GM19397 (cell line): ENCODE data around the gene ALDOA.
"Not testable (repeated sequence)": the region's sequence is repeated elsewhere in the genome, so short reads cannot be mapped to it uniquely, and the experiment has no call there.

Source experiments
- ATAC-seq: cut with Tn5 transposase; IDR thresholded peaks from one replicate; pipeline ENCODE4 v1.9.1; 2021; ENCODE audit warnings: mild to moderate bottlenecking, moderate library complexity; ENCODE audit not compliant: unreplicated experiment

The ALDOA gene

DNA sequence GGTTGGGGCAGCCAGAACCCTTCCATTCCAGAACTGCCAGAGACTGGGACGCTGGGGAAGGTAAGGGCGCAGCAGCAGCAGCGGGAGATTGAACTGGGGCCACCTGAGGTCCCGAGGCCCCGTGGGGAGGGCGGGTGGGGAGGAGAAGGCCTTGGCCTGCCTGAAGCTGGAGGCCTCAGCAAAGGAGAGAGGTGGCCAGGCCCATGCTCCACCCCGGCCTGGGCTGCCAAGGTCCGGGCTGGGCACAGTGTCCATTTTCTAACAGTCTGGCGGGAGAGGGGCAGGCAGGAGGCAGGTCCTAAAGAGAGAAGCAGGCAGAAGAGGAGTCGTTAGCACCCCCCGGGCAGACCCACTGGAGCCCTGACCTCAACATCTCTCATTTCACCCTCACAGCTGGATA is 48.9 kb downstream of the ALDOA start:
- ATAC-seq, result no peak

DNA sequence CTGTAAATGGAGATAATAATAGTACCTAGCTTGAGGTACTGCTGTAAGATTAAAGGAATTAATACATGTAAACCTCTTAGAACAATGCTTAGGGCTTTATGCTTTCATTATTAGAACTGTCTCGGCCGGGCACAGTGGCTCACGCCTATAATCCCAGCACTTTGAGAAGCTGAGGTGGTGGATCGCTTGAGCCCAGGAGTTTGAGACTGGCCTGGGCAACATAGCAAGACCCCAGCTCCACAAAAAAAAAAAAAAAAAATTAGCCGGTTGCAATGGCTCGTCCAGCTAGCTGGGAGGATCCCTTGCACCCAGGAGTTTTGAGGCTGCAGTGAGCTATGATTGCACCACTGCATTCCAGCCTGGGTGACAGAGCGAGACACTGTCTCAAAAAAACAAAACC is 49.3 kb downstream of the ALDOA start:
- ATAC-seq, result not testable (repeated sequence)

DNA sequence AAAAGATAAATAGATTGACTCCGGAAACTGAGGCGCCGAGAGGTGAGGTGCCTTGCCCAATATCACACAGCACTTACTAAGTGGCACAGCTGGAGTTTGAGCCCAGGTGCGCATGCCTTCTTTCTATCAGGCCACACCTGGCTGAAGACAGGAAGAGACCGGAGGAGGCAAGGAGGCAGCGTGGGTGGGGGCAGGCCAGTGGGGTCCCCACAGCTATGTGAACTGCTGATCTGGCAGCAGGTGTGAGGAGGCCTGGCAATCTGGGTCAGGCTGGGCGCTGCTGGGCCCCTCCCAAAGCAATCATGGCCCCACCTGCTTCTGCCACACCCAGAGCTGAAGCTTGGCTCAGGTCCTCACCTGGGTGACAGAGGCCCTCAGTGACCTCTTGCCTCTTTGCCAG is 49.7 kb downstream of the ALDOA start:
- no peak for ATAC-seq

DNA sequence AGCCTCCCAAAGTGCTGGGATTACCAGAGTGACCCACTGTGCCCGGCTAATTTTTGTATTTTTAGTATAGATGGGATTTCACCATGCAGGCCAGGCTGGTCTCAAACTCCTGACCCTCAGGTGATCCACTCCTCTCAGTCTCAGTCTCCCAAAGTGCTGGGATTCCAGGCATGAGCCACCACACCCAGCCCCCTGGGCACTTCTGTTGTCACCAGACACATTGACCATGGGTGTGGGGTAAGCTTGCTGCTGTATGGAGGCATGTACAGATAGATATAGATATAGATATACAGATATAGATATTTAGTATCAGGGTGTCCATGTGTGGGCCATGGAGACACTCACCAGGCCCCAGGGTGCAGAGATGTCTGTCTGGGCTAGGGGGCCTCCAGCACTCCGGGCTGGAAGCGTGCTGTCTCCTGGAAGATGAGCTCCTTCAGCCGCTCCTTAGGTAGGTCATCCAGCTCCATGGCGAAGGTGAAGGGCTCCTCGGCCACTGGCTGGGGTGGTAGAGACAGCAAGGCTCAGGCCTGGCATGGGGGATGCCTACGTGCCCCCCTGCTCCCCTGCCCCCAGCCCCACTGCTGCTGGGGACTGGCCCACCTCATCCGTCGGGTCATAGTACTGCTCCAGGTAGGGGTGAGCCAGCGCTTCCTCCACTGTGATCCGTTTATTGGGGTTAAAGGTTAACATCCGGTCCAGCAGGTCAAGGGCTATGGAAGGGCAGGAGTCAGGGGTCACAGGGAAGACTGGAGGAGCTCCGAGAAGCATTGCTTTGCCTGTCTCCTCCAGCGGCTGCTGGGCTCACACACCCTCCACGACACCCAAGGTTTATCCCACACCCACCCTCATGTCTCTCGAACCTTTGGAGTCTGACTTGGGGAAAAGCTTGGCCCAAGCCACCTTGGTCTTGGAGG is 51.0 kb downstream of the ALDOA start:
- no peak for ATAC-seq

DNA sequence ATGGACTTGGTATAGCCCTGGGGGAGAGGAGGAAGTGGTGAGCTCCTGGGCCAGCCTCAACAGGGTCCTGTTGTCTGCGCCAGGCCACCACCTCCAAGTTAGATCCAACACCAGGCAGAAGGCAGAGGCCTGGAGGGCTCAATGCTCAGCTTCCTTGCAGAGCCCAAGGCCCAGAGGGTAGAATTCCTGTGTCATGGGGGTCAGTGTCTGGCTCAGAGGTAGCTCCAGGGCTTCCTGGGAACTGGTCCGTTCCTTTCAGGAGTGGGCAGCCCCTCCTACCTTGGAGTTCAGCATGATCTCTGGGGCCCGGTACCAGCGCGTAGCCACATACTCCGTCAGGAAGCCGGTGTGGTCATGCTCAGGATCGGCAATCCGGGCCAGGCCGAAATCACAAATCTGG is 52.2 kb downstream of the ALDOA start:
- ATAC-seq, result no peak

DNA sequence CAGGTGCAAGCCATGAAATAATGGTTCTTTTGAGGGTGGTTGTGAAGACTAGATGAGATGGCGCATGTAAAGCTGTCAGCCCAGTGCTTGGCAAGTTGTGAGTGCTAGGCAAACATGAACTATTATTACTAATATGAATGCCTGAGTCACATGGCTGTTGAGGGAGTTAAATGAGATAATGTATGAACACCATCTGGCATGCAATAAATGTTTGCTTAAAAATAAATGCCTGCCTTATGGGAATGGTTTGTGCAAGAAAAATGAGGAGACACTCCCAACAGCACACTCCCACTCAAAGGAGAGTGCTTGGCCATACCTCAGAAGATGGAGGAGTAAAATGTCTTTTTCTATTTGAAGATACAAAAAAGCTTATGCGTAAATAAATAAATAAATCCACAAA is 53.9 kb downstream of the ALDOA start:
- no peak for ATAC-seq
